Measurements from ENCODE around the gene DHRSX. TPM values are rescaled to one million over a fixed set of nuclear protein-coding genes. Genes with fewer than 3 reads are reported as not detected.
A peak's percentile ranks its signal among the peaks of the same experiment; 100 is the strongest.

DHRSX gene
- total RNA-seq, 3 donors from 2014 or later = 24.9 to 52.4 (median 37.5) TPM

DNA sequence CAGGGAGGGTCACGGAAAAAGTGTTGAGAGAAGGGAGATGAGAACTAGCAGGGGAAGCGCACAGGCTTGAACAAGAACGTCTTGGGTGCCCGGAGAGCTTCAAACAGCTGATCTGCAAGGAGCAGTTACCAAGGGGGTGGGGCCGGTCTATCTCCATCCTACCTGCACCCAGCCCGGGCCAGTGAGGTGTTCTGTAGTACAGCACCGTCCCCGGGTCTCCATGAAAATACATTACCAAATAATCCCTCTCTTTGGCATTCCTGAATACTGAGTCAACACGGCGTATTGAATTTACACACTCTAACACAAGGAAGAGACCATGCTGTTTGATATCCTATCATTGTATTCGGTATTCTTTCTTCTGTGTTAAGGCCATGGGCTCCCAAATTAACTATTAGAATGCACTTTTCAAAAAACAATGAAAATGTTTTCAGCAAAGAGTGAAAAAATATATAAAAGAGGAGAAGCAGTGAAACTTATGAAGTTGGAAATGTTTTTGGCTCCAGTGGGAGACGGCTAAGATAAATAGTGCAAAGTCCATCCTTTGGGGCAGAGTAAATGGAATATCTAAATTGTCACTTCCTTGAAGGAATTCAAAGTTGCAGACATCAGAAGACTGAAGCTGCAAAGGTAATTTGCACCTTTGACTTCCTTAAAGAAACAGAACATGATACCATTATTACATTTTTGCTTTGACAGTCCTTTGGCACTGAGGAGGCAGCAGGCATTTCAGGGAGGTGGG is 90.3 kb downstream of the DHRSX start:
- intact Hi-C loops (cut with DNase I, micrococcal nuclease) = no loop called here
- ATAC-seq (peak; percentile 92), DNase-seq (peak; percentile 60 to 71 (median 66))
- Histone ChIP-seq H3K4me1 (ENCODE audit: low read depth) (no peaks in the 10 kb centered on the region), H3K4me3 (no peak overlapping the region), H3K36me3 (ENCODE audit: low read depth) (no peaks in the 10 kb centered on the region), H3K9me3 (peaks cover 9% of the 10 kb centered on the region)
- TF ChIP-seq, protein P1, sequence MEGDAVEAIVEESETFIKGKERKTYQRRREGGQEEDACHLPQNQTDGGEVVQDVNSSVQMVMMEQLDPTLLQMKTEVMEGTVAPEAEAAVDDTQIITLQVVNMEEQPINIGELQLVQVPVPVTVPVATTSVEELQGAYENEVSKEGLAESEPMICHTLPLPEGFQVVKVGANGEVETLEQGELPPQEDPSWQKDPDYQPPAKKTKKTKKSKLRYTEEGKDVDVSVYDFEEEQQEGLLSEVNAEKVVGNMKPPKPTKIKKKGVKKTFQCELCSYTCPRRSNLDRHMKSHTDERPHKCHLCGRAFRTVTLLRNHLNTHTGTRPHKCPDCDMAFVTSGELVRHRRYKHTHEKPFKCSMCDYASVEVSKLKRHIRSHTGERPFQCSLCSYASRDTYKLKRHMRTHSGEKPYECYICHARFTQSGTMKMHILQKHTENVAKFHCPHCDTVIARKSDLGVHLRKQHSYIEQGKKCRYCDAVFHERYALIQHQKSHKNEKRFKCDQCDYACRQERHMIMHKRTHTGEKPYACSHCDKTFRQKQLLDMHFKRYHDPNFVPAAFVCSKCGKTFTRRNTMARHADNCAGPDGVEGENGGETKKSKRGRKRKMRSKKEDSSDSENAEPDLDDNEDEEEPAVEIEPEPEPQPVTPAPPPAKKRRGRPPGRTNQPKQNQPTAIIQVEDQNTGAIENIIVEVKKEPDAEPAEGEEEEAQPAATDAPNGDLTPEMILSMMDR (IDR thresholded peaks at IDR 0.05) = no peak

DNA sequence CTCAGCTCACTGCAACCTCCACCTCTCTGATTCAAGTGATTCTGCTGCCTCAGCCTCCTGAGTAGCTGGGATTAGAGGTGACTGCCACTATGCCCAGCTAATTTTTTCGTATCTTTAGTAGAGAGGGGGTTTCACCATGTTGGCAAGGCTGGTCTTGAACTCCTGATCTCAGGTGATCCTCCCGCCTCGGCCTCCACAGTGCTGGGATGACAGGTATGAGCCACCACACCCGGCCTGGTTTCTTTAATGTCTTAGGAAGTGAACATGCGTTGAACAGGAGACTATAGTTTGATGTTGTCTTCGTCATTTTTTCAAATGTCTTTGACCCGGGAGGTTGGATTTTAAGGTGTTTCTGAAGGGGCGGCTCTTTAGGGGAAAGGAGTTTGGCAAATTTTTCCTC is 91.0 kb downstream of the DHRSX start:
- H3K9me3 ChIP-seq = peaks cover 9% of the 10 kb centered on the region
- ATAC-seq = peak; percentile 5
- no peaks in the 10 kb centered on the region for H3K4me1 ChIP-seq (ENCODE audit: low read depth)
- no peaks in the 10 kb centered on the region for H3K36me3 ChIP-seq (ENCODE audit: low read depth)
- TF ChIP-seq, protein P1 (IDR thresholded peaks at IDR 0.05) = no peak
- DNase-seq = peak in 1 of 3 donors; percentile 20
- no peak overlapping the region for H3K4me3 ChIP-seq
- intact Hi-C loops (cut with DNase I, micrococcal nuclease) = no loop called here

DNA sequence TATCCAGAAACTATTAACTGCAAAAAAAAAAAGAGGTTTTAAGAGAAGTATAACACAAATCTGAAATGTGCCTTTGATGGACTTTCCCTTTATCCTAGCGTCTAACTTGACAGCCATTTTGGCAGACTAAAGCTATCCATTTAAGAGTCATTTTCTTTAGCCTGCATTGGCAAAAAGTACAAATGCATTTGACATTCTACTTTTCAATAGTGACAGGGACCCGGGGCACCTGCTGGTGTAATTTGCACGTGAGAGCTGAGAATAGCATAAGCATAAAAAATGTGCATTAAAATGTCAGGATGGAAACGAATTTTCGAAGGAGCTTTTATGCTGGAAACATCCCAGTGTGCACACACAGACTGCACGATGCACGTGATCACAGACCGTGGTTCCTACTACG is 91.9 kb downstream of the DHRSX start:
- H3K36me3 ChIP-seq (ENCODE audit: low read depth) = no peaks in the 10 kb centered on the region
- no peak for ATAC-seq
- H3K4me3 ChIP-seq = no peak overlapping the region
- H3K4me1 ChIP-seq (ENCODE audit: low read depth) = no peaks in the 10 kb centered on the region
- intact Hi-C loops (cut with DNase I, micrococcal nuclease) = no loop called here
- no peak for DNase-seq
- H3K9me3 ChIP-seq = peaks cover 9% of the 10 kb centered on the region
- TF ChIP-seq, protein P1 (IDR thresholded peaks at IDR 0.05) = no peak

DNA sequence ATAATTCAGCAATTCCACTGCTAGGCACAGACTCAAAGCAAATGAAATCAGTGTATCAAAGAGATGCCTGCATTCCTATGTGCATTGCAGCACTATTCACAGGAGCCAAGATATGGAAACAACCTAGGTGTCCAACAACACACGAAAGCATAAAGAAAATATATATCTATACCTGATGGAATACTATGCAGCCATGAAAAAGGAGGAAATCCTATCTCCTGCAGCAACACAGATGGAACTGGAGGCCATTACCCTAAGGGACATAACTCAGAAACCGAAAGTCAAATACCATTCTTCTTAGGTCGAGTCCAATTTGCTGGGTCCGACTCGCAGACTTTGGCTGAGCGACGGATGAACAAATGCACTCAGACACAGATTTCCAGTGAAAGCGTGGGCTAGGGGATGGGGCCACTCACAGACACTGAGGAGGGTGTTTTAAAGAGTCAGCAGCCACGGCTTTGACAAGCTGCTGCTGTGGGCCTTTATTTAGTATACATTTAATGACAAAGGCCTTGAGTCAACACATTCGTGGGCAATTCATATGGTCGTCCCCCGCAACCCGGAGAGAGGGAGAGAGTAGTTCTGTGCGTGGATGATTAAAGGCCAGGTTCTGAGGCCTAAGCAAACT is 93.8 kb downstream of the DHRSX start:
- intact Hi-C loops (cut with DNase I, micrococcal nuclease) = no loop called here
- no peaks in the 10 kb centered on the region for H3K36me3 ChIP-seq (ENCODE audit: low read depth)
- H3K4me3 ChIP-seq = no peak overlapping the region
- ATAC-seq (no peak), DNase-seq (no peak)
- peaks cover 4% of the 10 kb centered on the region for H3K4me1 ChIP-seq (ENCODE audit: low read depth)
- TF ChIP-seq, protein P1 (IDR thresholded peaks at IDR 0.05) = no peak
- peaks cover 9% of the 10 kb centered on the region for H3K9me3 ChIP-seq

DNA sequence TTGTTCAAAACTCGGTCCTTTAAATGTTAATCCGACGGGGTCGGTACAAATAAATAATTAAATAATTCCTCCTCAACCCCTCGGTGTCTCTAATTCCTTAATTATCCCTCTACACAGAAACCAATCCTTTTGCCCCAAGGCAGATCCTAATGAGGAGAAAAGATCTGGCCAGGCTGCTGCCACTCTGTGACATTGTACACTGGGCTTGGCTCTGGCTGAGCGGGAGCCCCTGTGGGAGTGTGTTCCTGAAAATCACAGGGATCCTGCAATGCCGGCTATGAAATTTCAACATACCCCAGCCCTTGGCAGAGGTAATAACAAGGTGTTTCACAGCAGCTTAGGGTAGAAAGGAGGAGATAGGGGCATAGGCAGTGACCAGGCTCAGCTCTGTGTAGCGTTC is 96.0 kb downstream of the DHRSX start:
- Histone ChIP-seq H3K36me3 (ENCODE audit: low read depth) (no peaks in the 10 kb centered on the region), H3K4me1 (ENCODE audit: low read depth) (peaks cover 9% of the 10 kb centered on the region), H3K9me3 (peaks cover 9% of the 10 kb centered on the region), H3K4me3 (no peak overlapping the region)
- ATAC-seq (no peak), DNase-seq (no peak)
- intact Hi-C loops (cut with DNase I, micrococcal nuclease) = no loop called here
- TF ChIP-seq, protein P1 (IDR thresholded peaks at IDR 0.05) = no peak
